Measurements from ENCODE around the gene IRF4.

DNA sequence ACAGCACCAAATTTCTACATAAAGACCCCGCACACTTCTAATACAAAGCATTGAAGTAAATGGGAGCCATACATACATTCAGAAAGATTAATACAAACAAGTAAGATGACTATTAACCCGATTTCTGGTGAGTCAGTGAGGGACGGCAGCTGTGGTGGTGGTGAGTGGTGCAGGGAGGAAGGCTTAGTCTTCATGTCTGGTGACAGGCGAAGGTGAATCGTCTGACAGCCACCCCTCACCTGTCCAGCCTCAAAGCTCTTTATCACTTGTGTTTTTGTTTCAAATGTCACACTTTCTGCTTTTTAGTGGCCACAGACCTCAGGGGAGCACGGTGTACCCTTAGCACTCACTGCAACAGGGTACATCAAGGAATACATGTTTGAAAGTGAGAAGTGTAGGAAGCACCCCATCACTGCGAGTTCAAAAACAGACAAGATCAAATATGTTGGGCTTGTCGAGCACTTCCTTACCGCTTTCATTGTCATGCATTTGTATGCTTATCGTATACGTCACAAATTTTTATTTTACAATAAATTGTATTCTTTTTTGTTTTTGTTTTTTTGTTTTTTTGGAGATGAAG lies 63.5 kb downstream of the IRF4 start:
- no peak for TF ChIP-seq POLR2A (IDR thresholded peaks at IDR 0.05)
- TF ChIP-seq, protein P1, sequence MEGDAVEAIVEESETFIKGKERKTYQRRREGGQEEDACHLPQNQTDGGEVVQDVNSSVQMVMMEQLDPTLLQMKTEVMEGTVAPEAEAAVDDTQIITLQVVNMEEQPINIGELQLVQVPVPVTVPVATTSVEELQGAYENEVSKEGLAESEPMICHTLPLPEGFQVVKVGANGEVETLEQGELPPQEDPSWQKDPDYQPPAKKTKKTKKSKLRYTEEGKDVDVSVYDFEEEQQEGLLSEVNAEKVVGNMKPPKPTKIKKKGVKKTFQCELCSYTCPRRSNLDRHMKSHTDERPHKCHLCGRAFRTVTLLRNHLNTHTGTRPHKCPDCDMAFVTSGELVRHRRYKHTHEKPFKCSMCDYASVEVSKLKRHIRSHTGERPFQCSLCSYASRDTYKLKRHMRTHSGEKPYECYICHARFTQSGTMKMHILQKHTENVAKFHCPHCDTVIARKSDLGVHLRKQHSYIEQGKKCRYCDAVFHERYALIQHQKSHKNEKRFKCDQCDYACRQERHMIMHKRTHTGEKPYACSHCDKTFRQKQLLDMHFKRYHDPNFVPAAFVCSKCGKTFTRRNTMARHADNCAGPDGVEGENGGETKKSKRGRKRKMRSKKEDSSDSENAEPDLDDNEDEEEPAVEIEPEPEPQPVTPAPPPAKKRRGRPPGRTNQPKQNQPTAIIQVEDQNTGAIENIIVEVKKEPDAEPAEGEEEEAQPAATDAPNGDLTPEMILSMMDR (IDR thresholded peaks at IDR 0.05), result no peak

Measured in testis (tissue), 2 donors.